GM13977 (cell line): ENCODE results near the gene FFAR1.
"Not testable (repeated sequence)": the region's sequence is repeated elsewhere in the genome, so short reads cannot be mapped to it uniquely, and the experiment has no call there.

ENCODE experiments used
- DNase-seq: peaks from one replicate; pipeline ENCODE4 v3.0.0; 2012; ENCODE audit warnings: low spot score
- CTCF ChIP-seq: IDR thresholded peaks from 2 replicates; pipeline ENCODE4 v1.5.1; 2012; ENCODE audit warnings: mild to moderate bottlenecking, control low read depth; ENCODE audit not compliant: insufficient read depth; ENCODE audit errors: extremely low read depth, missing control alignments
- in situ Hi-C: fragments of 300-500 bp; cut with MboI; formaldehyde crosslinking; loops from one replicate; pipeline ENCODE4 v1.12.0; 2022; ENCODE audit warnings: low sequenced_read_pairs, low pct_unique_long_range_greater_than_20kb, mixed read lengths, inconsistent platforms; ENCODE audit not compliant: unreplicated experiment

Gene FFAR1

GRCh38 chr19:35363711-35364425, 16.2 kb downstream of the FFAR1 start:
- in situ Hi-C loops: no loop called here
- TF ChIP-seq CTCF: no peak
- no peak for DNase-seq

GRCh38 chr19:35365303-35365702, 17.6 kb downstream of the FFAR1 start:
- no peak for DNase-seq
- in situ Hi-C loops: no loop called here

GRCh38 chr19:35368378-35368777, 20.7 kb downstream of the FFAR1 start:
- in situ Hi-C loops: no loop called here
- DNase-seq: no peak
- TF ChIP-seq CTCF: no peak

More at GRCh38 chr19:35365303-35365702, 17.6 kb downstream of the FFAR1 start:
- no peak for TF ChIP-seq CTCF

GRCh38 chr19:35369522-35369921, 21.8 kb downstream of the FFAR1 start:
- TF ChIP-seq CTCF: no peak
- in situ Hi-C loops: no loop called here
- DNase-seq: no peak

GRCh38 chr19:35370722-35371121, 23.0 kb downstream of the FFAR1 start, which contains the start of gene GPR42:
GPR42 (plus strand) TSS chr19:35371068; CDS start chr19:35371360, 292 bp downstream.
- no peak for DNase-seq
- in situ Hi-C loops: no loop called here
- TF ChIP-seq CTCF: no peak

GRCh38 chr19:35373492-35373891, 25.8 kb downstream of the FFAR1 start:
- in situ Hi-C loops: no loop called here
- no peak for TF ChIP-seq CTCF

GRCh38 chr19:35374031-35374430, 26.3 kb downstream of the FFAR1 start:
- in situ Hi-C loops, DNase-seq: not testable (repeated sequence)

More at GRCh38 chr19:35373492-35373891, 25.8 kb downstream of the FFAR1 start:
- no peak for DNase-seq
